Memory B cell (primary cell): ENCODE measurements around the gene NUP88.
A peak's percentile ranks its signal among the peaks of the same experiment; 100 is the strongest.

Experiments used
- ATAC-seq: fragments of 150-1000 bp; cut with Tn5 transposase; 2 replicates; pipeline ENCODE4 v1.10.0; 2021; ENCODE audit warnings: low read depth, mild to moderate bottlenecking, moderate library complexity
- DNase-seq, 2 donors: peaks; one replicate each; pipeline ENCODE4 v3.0.0; 2022; ENCODE audit warnings: low spot score in 2 of 2
- H3K27ac Mint-ChIP-seq: one replicate; pipeline ENCODE4 v1.8.0; 2022; ENCODE audit warnings: mild to moderate bottlenecking, moderate library complexity, mixed read lengths
- H3K27me3 Mint-ChIP-seq: one replicate; pipeline ENCODE4 v1.8.0; 2022; ENCODE audit warnings: mixed read lengths
- H3K36me3 Mint-ChIP-seq: one replicate; pipeline ENCODE4 v1.8.0; 2022; ENCODE audit warnings: mild to moderate bottlenecking, mixed read lengths
- H3K4me1 Mint-ChIP-seq: one replicate; pipeline ENCODE4 v1.8.0; 2022; ENCODE audit warnings: mixed read lengths
- H3K4me3 Mint-ChIP-seq: one replicate; pipeline ENCODE4 v1.8.0; 2022; ENCODE audit warnings: mild to moderate bottlenecking, moderate library complexity, mixed read lengths
- H3K9me3 Mint-ChIP-seq: one replicate; pipeline ENCODE4 v1.8.0; 2022; ENCODE audit warnings: mixed read lengths

NUP88 gene

DNA sequence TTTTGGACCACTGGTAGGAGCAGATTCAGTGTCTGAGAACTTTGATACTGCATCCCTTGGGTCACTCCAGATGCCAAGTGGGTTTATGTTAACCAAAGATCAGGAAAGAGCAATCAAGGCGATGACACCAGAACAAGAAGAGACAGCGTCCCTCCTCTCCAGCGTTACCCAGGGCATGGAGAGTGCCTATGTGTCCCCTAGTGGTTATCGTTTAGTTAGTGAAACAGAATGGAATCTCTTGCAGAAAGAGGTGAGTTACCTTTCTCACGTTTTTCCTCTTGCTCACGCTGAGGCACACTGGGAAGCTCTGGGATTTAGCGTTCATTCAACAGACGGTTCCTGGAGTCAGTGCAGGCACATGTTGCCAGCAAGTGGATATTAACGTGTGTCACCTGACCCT lies 58.0 kb downstream of the NUP88 start:
- Mint-ChIP-seq H3K4me3 (no peak overlapping the region), H3K27me3 (no peaks in the 10 kb centered on the region), H3K9me3 (no peaks in the 10 kb centered on the region), H3K36me3 (peaks cover 31% of the 10 kb centered on the region), H3K27ac (no peak overlapping the region), H3K4me1 (peaks cover 2% of the 10 kb centered on the region)
- no peak for DNase-seq
- ATAC-seq = no peak

DNA sequence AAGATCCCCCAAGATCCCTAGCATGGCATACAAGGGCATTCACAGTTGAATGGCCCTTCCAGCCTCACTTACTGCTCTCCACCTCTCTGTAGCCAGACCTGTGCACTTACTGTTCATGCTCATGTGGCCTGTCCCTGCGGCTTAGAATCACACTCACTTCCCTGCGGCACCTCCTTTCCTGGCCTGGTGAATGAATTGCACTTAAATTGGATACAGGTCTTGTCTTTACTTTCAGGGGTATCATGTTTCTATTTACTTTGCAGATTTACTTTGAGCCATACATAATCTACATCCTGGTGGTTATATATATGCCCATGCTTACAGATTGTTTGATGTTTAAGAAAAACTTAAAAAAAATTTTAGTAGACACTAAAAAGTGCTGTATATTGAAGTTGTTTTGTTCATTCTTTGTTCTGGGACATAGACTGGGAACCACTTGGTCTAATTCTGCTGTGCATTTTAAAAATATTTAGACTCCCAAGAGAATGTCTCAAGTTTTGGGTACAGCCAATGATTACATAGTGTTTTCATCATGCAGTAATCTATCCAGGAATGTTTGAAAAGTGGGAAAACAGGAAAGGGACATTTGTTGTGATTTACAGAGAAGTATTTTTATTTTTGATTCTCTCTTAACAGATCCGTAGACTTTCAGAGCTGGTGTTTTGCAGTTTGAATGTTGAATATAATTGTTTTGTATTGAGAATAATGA lies 63.9 kb downstream of the NUP88 start:
- Mint-ChIP-seq H3K27ac (peak overlapping the region; percentile 11), H3K4me1 (no peaks in the 10 kb centered on the region), H3K27me3 (no peaks in the 10 kb centered on the region), H3K9me3 (no peaks in the 10 kb centered on the region), H3K4me3 (no peak overlapping the region), H3K36me3 (peaks cover 32% of the 10 kb centered on the region)
- no peak for ATAC-seq
- DNase-seq = no peak

DNA sequence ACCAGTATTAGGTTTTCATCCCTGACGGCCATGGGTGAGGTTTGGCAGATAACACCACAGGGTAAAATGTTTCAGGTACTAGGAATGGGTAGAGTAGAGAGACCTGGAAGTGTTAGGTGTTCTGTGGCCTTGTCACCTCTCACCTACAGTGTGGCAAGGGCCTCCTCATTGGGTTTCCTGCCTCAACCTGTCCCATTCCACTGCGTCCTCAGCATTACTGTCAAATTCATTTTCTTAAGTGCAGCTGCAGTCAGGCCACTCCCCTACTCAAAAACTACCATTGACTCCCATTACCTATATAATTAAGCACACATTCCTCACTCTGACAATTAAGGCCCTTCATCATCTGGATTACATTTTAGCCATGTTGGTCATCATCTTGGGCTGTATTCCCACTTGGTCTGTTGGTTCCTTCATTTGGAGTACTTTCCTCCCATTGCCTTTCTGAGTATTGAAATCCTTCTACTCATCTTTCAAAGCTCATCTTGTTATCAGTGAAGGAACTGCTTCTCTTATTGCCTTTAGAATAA lies 64.5 kb downstream of the NUP88 start:
- H3K27ac Mint-ChIP-seq = peak overlapping the region; percentile 11

DNA sequence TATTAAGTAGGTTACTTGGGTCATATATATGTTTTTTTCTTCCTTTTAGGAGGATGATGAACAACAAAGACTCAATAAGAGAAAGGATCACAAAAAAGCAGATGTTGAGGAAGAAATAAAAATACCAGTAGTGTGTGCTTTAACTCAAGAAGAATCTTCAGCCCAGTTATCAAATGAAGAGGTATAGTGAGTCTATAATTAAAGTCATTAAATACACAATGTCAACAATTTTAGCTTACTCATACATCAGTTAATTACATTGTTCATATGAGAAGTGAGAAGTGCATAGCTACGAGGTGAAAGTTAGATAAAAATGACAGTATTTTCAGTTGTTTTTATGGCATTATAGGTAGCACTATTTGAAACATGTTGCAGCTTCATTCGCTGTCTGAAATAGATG lies 65.2 kb downstream of the NUP88 start:
- H3K4me1 Mint-ChIP-seq = no peaks in the 10 kb centered on the region
- no peaks in the 10 kb centered on the region for H3K27me3 Mint-ChIP-seq
- no peak overlapping the region for H3K4me3 Mint-ChIP-seq
- H3K9me3 Mint-ChIP-seq = no peaks in the 10 kb centered on the region
- no peak for ATAC-seq
- DNase-seq = no peak
- no peak overlapping the region for H3K27ac Mint-ChIP-seq
- peaks cover 27% of the 10 kb centered on the region for H3K36me3 Mint-ChIP-seq

More for the DNA sequence above, 64.5 kb downstream of the NUP88 start:
- H3K27me3 Mint-ChIP-seq = no peaks in the 10 kb centered on the region
- H3K4me3 Mint-ChIP-seq = no peak overlapping the region
- DNase-seq (no peak), ATAC-seq (no peak)
- H3K4me1 Mint-ChIP-seq = no peaks in the 10 kb centered on the region
- H3K36me3 Mint-ChIP-seq = peaks cover 28% of the 10 kb centered on the region
- no peaks in the 10 kb centered on the region for H3K9me3 Mint-ChIP-seq

DNA sequence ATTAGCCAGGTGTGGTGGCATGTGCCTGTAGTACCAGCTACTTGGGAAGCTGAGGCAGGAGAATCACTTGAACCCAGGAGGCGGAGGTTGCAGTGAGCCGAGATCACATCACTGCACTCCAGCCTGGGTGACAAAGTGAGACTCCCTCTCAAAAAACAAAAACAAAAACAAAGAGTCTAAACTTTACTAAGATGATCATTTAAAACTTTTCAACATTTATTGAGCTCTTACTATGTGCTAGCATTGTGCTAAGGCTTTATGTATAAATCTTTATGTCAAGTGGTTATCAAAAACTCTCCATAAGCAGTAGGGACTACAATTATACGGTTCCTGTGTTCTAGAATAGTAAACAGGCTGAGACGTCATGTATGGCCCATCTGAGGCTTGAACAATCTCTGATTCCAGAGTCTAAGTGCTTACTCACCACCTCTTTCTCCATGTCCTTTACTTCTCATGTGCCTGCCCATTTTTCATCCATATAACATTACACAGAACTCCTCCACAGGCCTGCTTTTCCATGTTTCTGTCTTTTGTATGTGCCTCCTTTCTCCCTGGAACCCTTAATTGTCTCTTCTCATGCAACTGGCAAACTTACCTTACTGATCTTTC lies 66.7 kb downstream of the NUP88 start:
- H3K27ac Mint-ChIP-seq = peak overlapping the region; percentile 1
- no peak for ATAC-seq
- no peaks in the 10 kb centered on the region for H3K27me3 Mint-ChIP-seq
- no peaks in the 10 kb centered on the region for H3K9me3 Mint-ChIP-seq
- DNase-seq = no peak
- H3K4me3 Mint-ChIP-seq = no peak overlapping the region
- H3K36me3 Mint-ChIP-seq = peaks cover 34% of the 10 kb centered on the region
- H3K4me1 Mint-ChIP-seq = no peaks in the 10 kb centered on the region

DNA sequence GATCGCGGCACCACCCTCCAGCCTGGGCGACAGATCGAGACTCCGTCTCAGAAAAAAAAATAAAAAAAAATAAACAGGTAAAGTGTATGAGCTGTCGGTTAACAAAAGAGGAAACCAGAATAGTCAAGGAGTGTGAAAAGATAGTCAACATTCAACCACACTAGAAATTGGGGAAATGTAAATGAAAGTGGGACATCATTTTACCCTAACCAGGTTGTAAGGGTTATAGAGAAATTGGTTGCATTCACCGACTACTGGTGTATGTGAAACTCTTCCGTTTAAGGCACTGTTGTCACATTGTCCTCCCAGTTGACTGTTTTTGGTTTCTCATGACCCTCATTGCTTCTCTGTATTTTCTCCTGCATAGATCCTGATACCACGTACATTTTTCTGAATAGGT lies 74.5 kb downstream of the NUP88 start:
- Mint-ChIP-seq H3K27me3 (no peaks in the 10 kb centered on the region), H3K27ac (peak overlapping the region; percentile 68), H3K36me3 (peaks cover 18% of the 10 kb centered on the region), H3K9me3 (no peaks in the 10 kb centered on the region), H3K4me3 (peak overlapping the region; percentile 8), H3K4me1 (peaks cover 5% of the 10 kb centered on the region)
- ATAC-seq (peak; percentile 95), DNase-seq (peak in 1 of 2 donors; percentile 13)
